HG03175 (cell line): ENCODE data around the gene ATP5F1E.

Source experiments
- ATAC-seq: cut with Tn5 transposase; IDR thresholded peaks from one replicate; pipeline ENCODE4 v1.9.1; 2021; ENCODE audit warnings: mild to moderate bottlenecking, moderate library complexity; ENCODE audit not compliant: unreplicated experiment

Gene ATP5F1E

DNA sequence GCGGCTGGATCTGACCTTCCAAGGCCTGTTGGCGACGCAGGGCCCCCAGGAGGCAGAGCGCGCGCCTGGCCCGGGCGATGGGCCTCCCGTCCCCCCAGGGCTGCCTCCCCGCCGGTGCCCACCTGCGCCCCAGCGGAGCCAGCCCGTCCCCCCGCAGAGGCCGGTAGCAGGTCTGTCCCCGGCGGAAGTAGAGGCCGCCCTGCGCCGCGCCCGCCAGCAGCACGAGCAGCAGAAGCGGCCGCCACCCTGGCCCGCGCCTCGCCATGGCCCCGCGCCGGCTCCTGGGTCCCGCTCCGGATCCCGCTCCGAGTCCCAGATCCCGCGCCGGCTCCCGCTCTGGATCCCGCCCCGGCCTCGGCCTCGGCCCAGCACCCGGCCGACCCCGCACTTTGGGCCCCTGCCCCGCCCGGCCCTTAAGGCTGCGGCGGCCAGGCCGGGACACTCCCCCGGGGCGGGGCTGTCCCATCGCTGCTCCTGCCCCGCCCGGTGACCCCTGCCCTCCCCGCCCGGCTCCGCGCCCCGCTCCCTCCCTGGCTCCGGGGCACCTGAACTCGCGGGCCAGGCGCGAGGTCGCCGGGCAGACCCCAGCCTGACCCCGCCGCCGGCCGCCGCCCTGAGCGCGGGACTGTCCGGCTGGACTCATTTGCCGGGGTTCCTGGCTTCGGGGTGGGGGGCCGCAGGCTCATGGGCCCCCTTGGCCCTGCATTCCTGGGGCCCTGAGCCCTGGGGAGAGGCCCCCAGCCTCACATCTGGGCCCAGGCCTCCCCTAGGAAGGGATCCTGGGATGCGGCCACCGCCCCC, 25.1 kb downstream of the ATP5F1E start, which contains the start of gene CTSZ:
TSS of gene CTSZ (minus strand) at position 391 of the 801 bp plus-strand sequence. CDS start at position 265, 126 bp downstream.
- no peak for ATAC-seq

DNA sequence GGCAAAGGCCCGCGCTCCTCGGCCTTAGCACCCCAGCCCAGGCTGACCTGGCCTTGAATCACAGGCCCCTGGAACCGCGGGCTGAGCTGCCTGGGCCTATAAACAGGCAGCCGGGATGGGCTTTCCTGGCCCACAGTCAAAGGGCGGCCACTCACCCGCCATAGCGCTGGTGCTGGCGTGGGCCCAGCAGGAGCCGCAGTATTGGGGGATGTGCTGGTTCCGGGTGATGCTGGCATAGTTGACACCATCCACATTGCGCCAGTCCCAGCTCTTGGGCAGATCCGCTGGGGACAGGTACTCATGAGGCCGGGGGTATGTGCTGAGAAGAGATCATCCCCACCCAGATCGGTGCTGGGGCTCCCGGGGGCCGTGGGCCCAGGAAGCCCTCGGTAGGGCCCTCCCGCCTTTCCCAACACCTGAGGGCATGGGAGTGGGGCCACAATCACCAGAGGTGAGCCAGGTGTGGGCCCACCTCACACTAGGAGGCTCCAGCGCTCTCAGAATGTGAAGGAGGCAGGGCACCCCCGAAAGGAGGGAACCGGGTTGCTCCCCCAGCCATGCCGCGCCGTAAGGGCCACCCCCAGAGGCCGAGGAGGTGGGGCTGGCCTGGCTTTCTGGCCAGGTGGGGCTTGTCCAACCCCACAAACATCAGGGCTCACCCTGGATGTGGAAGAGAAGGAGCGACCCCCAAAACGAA, 25.8 kb downstream of the ATP5F1E start:
- ATAC-seq: no peak

DNA sequence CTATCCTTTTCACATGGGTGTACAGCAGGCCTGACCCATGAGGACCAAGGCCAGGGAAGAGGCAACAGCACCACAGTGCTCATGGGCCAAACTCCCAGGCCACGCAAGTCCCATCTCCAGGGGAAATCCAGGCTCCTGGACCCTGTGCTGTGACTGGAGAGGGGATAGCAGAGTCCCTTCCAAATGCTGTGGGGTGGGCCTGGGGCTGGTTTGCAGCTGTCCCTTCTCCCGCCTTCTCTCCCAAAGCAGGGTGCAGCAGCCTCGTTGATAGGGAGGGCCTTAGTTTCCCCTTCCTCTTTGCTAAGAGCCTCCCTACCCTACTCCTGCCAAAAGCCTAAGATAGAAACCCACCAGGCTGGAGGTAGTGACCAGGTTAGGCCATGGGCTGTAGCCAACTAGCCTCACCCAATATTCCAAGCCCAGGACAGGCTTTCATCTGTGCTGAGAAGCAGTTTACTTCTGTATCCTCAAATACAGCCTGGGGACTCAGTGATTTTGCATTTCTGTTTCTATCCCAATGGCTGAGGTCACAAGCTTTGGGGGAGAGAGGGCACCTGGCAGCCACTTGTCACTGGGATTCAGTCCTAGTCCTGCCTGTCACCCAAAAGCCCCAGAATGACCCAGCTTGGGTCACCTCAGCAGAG, 26.5 kb downstream of the ATP5F1E start:
- no peak for ATAC-seq

DNA sequence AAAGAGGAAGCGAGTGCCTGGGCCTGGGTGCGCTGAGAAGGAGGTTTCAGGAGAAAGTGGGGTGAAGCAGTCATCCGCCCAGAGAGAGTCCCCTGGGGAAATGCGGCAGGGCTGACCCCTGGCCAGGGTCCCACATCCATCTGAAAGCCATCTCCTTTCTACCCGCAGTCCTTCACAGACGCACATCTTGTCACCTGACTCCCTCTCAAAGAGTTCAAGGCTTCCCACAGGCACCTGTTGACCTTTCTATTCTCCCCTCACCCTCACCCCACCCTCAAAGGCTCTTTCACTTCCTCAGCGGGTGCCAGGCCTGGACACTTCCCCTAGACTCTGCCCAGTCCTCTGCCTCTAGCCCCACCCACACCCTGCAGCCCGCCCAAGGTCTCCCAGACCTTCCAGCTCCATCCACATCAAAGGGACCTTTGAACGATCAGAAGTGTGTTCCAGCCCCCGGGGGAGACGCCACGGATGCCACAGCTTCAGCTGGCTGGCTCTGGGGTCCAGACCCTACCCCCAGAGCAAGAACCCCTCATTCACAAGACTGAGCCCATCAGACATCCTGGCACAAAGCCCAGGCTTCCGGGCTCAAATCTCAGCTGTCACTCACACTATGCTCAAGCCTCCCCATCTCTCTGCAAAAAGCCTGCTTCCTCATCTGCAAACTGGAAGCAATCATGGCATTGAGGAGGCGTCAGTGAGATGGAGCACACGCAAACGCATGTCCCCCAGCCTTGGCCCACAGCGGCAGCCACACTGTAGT, 27.2 kb downstream of the ATP5F1E start:
- ATAC-seq: peak; percentile 67

GRCh38 chr20:59004493-59004762, 27.7 kb downstream of the ATP5F1E start:
- no peak for ATAC-seq

DNA sequence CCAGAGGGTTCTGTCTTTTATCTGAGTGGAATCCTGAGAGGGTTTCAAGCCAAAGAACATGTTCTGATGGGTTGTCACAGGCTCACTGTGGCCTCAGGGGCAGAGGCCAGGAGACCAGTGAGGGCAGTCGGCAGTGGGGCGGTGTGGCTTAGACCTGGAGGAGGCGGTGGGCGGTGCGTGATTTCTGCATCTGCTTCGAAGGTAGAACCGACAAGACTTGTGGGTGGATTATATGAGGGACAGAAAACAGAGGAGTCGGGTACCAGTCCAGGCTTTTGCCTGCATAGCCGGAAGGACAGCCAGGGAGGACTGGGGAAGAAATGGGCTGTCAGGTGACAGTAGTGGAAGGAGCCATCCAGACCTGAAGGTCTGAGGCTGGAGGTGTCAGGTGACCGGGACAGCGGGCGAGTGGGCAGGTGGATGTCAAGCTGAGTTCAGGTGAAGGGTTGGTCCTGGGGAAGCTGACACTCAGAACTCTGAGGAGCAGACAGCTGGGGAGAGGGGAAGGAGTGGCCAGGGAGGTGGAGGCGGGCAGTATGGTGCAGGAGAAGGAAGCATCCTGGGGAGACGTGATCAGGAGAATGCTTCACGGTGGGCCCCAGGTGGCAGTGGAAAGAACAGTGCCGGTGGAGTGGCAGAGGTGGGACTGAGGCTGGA, 28.2 kb downstream of the ATP5F1E start:
- no peak for ATAC-seq

GRCh38 chr20:59002874-59003399, 29.2 kb downstream of the ATP5F1E start:
- no peak for ATAC-seq

DNA sequence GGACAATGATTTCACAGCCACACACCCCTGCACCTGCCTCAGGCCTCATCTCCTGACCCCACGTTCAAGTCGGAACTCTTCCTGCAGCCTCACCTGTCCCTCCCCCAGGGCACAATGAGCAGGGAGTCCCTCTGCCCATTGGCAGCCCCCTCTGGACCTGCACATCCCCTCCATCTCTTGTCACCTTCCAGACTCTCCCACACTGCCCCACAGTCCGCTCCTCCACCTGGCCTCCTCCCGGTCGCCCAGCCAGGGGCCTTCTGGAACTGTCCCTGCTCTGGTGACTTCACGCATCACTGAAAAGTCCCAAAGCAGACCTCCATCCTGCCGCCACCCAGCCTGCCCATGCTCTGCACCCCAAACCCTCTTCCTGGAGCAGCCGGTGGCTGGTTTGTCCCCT, 29.7 kb downstream of the ATP5F1E start:
- ATAC-seq: no peak

GRCh38 chr20:59001449-59002171, 30.5 kb downstream of the ATP5F1E start:
- no peak for ATAC-seq

GRCh38 chr20:59001068-59001448, 31.1 kb downstream of the ATP5F1E start:
- no peak for ATAC-seq

GRCh38 chr20:59000326-59000725, 31.8 kb downstream of the ATP5F1E start:
- no peak for ATAC-seq

DNA sequence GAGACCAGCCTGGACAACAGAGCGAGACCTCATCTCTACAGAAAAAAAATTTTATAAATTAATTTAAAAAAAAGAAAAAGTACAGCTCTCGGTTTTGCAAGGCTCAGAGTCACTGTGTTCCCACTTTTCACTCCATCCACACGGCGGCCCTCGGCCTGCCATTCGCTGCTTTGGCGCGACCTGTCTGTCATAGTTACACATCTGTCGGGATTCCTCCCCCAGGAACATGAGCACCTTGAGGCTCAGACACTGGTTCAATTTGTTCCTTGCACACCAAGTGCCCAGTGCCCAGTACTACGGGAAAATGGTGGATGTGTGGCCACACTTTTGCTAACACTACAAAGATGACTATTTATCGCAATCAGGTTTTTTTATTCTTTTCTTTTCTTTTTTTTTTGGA, 33.5 kb downstream of the ATP5F1E start:
- no peak for ATAC-seq

- no peak for ATAC-seq
These were observed 34.9 kb downstream of the ATP5F1E start for GRCh38 chr20:58997141-58997770.

- ATAC-seq: no peak
These were observed 35.9 kb downstream of the ATP5F1E start for GRCh38 chr20:58996226-58996611.

- ATAC-seq: no peak
These were observed 36.5 kb downstream of the ATP5F1E start for GRCh38 chr20:58995461-58996225.

GRCh38 chr20:58994390-58995159, 37.6 kb downstream of the ATP5F1E start:
- ATAC-seq: no peak

GRCh38 chr20:58993332-58994248, 38.5 kb downstream of the ATP5F1E start:
- no peak for ATAC-seq
